ENCODE results near the gene NANS. TPM values are rescaled to one million over a fixed set of nuclear protein-coding genes. Genes with fewer than 3 reads are reported as not detected.

The NANS gene
- total and polyA plus RNA-seq, 10 of the 15 experiments (the other 5 are each of a cell fraction or from before 2014, with no cell fraction given) = 21.0 to 126 (median 52.3) TPM

GRCh38 chr9:98104445-98104881 lies 47.9 kb downstream of the NANS start (continued):
- TF ChIP-seq, protein P1, sequence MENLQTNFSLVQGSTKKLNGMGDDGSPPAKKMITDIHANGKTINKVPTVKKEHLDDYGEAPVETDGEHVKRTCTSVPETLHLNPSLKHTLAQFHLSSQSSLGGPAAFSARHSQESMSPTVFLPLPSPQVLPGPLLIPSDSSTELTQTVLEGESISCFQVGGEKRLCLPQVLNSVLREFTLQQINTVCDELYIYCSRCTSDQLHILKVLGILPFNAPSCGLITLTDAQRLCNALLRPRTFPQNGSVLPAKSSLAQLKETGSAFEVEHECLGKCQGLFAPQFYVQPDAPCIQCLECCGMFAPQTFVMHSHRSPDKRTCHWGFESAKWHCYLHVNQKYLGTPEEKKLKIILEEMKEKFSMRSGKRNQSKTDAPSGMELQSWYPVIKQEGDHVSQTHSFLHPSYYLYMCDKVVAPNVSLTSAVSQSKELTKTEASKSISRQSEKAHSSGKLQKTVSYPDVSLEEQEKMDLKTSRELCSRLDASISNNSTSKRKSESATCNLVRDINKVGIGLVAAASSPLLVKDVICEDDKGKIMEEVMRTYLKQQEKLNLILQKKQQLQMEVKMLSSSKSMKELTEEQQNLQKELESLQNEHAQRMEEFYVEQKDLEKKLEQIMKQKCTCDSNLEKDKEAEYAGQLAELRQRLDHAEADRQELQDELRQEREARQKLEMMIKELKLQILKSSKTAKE (IDR thresholded peaks at IDR 0.05; ENCODE audit: low read depth, poor library complexity, severe bottlenecking) = no peak
- 0 out of 2 replicates have a peak, but pooled peaks have one; percentile 57 for TF ChIP-seq CREB1 (IDR thresholded peaks at IDR 0.05; ENCODE audit: low read depth)
- TF ChIP-seq LARP7 (IDR thresholded peaks at IDR 0.05) = no peak
- no peak for TF ChIP-seq NFXL1 (IDR thresholded peaks at IDR 0.05; ENCODE audit: borderline replicate concordance)
- TF ChIP-seq CHD4 (IDR thresholded peaks at IDR 0.05) = no peak
- TF ChIP-seq HDAC6 (IDR thresholded peaks at IDR 0.05; ENCODE audit: unreplicated experiment) = no peak
- no peak for TF ChIP-seq NFYB (IDR thresholded peaks at IDR 0.05; ENCODE audit: insufficient read depth, low read depth, low read length)
- TF ChIP-seq ETV6 (conservative IDR thresholded peaks at IDR 0.05 in 1 of 2, IDR thresholded peaks at IDR 0.05 in 1 of 2; ENCODE audit: borderline replicate concordance in 1 of 2, low read depth in 1 of 2) = no peak; a peak in 1 of 4 replicates
- TF ChIP-seq MYC (IDR thresholded peaks at IDR 0.05; ENCODE audit: insufficient read depth, insufficient read length, insufficient replicate concordance, low read length, severe bottlenecking) = no peak
- TF ChIP-seq, protein P2, sequence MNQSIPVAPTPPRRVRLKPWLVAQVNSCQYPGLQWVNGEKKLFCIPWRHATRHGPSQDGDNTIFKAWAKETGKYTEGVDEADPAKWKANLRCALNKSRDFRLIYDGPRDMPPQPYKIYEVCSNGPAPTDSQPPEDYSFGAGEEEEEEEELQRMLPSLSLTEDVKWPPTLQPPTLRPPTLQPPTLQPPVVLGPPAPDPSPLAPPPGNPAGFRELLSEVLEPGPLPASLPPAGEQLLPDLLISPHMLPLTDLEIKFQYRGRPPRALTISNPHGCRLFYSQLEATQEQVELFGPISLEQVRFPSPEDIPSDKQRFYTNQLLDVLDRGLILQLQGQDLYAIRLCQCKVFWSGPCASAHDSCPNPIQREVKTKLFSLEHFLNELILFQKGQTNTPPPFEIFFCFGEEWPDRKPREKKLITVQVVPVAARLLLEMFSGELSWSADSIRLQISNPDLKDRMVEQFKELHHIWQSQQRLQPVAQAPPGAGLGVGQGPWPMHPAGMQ (IDR thresholded peaks at IDR 0.05; ENCODE audit: borderline replicate concordance) = no peak
- TF ChIP-seq ZNF24 (IDR thresholded peaks at IDR 0.05) = no peak
- no peak for TF ChIP-seq ZBTB11 (CRISPR knock-in tag; IDR thresholded peaks at IDR 0.05)
- no peak for TF ChIP-seq ZNF622 (IDR thresholded peaks at IDR 0.05)
- TF ChIP-seq YBX1 (IDR thresholded peaks at IDR 0.05) = no peak
- TF ChIP-seq, protein P3, sequence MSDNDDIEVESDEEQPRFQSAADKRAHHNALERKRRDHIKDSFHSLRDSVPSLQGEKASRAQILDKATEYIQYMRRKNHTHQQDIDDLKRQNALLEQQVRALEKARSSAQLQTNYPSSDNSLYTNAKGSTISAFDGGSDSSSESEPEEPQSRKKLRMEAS (IDR thresholded peaks at IDR 0.05; ENCODE audit: low read depth, low read length) = no peak
- no peak for TF ChIP-seq KLF5 (IDR thresholded peaks at IDR 0.05; ENCODE audit: partially characterized antibody)
- no peak for TF ChIP-seq BCL11A (IDR thresholded peaks at IDR 0.05; ENCODE audit: low read depth, low read length)
- TF ChIP-seq RELB (IDR thresholded peaks at IDR 0.05; ENCODE audit: low read depth) = peak; percentile 37; the same call in 1 of the 2 replicates
- peak; percentile 85 for TF ChIP-seq RUNX3 (IDR thresholded peaks at IDR 0.05; ENCODE audit: low read length)
- no peak for TF ChIP-seq CBFB (IDR thresholded peaks at IDR 0.05; ENCODE audit: low read depth)
- peak; percentile 45; the same call in 1 of the 2 replicates for TF ChIP-seq DPF2 (IDR thresholded peaks at IDR 0.05)

Measured in GM12878 (cell line).